IMR-90 (cell line): ENCODE results near the gene SLC41A1.

ENCODE experiments used
- NFE2L2 ChIP-seq: fragments of 150-350 bp; IDR thresholded peaks from 2 replicates; pipeline ENCODE4 v1.6.1; 2016; ENCODE audit warnings: low read depth, mild to moderate bottlenecking, low read length
- RCOR1 ChIP-seq: IDR thresholded peaks from 2 replicates; pipeline ENCODE4 v1.6.1; 2012; ENCODE audit warnings: mild to moderate bottlenecking, low read length, improper control_type of control experiment; ENCODE audit not compliant: insufficient replicate concordance
- TF ChIP-seq, protein P1 (sequence below): conservative IDR thresholded peaks from 2 replicates; pipeline ENCODE4 v1.5.1; 2012; ENCODE audit warnings: mild to moderate bottlenecking, low read depth, low read length, improper control_type of control experiment

DNA sequence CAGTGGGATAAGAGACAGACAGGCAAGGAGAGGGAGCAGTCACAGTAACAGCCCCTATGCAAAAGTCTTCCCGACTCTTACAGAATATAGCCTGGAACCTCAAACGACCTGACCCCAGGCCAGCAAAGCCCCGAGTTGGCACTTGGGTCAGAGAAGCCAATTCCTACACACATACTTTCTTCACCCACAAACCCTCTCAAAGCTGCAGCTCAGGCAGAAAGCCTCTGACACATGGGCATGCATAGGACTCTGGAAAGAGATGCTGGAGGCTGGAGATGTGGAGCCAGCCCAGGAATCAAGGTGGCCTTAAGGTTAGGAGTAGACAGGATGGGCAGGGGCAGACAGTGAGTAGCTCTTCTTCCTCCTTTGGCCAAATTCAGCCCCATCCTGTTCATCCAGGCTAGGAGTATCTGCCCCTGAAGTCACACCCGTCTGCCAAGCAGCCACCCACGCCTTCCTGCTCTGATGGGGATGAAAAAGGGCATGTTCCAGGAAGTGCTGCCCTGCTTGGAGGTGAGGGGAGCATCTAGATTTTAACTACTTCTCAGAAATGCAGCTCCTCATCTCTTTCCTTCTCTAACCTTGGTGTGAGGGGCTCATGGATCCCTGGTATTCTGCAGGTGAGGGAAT lies 7.8 kb downstream of the SLC41A1 start:
- TF ChIP-seq, protein P1, sequence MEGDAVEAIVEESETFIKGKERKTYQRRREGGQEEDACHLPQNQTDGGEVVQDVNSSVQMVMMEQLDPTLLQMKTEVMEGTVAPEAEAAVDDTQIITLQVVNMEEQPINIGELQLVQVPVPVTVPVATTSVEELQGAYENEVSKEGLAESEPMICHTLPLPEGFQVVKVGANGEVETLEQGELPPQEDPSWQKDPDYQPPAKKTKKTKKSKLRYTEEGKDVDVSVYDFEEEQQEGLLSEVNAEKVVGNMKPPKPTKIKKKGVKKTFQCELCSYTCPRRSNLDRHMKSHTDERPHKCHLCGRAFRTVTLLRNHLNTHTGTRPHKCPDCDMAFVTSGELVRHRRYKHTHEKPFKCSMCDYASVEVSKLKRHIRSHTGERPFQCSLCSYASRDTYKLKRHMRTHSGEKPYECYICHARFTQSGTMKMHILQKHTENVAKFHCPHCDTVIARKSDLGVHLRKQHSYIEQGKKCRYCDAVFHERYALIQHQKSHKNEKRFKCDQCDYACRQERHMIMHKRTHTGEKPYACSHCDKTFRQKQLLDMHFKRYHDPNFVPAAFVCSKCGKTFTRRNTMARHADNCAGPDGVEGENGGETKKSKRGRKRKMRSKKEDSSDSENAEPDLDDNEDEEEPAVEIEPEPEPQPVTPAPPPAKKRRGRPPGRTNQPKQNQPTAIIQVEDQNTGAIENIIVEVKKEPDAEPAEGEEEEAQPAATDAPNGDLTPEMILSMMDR = no peak
- TF ChIP-seq RCOR1 (no peak), NFE2L2 (no peak)
